GM19438 (cell line): Measurements from ENCODE around the gene UGT1A3.
"Not testable (repeated sequence)": the region's sequence is repeated elsewhere in the genome, so short reads cannot be mapped to it uniquely, and the experiment has no call there.

ENCODE experiments used
- ATAC-seq: cut with Tn5 transposase; IDR thresholded peaks from one replicate; pipeline ENCODE4 v1.9.1; 2021; ENCODE audit warnings: low read depth; ENCODE audit not compliant: unreplicated experiment

Gene UGT1A3

DNA sequence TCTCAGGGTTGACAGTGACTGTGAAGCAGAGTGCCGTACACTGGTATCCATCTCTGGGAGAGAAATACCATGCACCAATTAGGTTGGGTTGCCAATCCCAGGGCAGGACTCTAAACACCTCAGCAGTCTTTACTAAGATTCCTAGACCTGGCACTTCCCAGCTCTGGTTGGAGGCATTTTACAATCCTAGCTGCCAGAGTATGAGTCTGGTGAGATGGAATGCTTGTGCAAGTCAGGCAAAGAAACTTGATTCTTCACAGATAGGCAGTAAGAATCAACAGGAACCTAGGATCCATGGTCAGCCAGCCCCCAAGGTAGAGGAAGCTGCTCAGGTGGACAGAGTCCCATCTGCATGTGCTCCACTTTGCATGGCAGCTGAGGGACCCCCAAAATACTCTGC lies 22.1 kb upstream of the UGT1A3 start:
- ATAC-seq, result no peak

DNA sequence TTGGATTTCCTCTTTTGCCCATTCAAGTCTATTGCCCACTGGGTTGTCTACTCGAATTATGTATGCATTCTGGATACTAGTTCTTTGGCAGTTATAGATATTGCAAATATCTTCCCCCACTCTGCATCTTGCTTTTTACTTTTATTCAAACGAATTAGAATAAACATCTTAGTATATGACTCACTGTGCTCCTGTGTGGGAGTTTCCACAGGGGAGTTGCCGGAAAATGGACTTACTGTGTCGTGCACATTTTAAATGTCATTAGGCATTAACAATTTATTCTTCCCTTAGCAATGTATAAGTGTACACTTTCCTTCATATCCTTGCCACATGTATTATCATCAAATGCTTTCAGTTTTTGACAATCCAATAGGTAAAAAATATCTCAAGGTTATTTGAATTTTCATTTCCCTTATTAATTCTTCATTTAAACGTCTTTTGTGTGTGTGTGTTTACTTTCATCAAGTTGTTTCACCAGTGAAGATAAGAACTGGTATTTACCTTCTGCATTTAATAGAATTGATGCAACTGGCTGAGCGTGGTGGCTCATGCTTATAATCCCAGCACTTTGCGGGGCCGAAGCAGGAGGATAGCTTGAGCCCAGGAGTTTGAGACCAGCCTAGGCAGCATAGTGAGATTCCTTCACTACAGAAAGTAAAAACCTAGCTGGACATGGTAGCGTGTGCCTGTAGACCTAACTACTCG lies 20.8 kb upstream of the UGT1A3 start:
- ATAC-seq, result no peak

GRCh38 chr2:233708942-233709341 lies 19.9 kb upstream of the UGT1A3 start:
- no peak for ATAC-seq

DNA sequence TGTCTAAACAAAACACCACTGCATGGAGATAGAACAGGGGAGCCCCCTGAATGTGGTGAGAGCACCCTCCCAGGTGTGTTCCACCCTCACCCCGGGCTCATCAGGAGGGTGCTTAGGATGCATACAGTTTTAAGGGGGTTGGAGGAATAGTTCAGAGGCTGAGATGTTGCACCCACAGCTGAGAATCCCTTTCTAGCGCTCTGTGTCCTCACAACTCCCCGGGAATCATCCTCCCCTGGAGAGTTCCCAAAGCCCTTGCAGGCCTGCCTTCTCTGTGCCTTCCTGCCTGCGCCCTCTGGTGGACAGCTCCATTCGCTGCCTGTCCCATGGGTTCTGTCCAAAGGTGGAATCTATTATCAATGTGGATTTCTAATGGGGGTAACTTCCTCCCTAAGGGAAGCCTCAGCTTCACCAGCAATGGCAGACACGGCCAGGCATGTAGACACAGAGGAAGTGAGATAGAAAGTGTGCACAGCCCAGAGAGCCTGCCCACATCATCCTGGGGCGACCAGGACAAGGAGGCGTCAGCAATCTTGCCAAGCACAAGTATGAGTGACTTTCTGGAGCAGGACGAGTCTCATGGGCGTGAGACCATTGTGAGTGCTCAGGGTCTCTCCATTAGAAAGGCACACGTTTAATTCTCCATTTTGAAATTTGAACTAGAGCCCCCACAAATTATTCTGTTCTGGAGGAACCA lies 17.4 kb upstream of the UGT1A3 start:
- no peak for ATAC-seq

GRCh38 chr2:233712611-233713261 lies 16.1 kb upstream of the UGT1A3 start, which contains the start of gene UGT1A5:
Gene UGT1A5 (plus strand): TSS chr2:233712907. CDS start chr2:233712992, 85 bp downstream.
- ATAC-seq, result no peak

GRCh38 chr2:233713262-233713615 lies 15.6 kb upstream of the UGT1A3 start:
- no peak for ATAC-seq

GRCh38 chr2:233714121-233714520 lies 14.7 kb upstream of the UGT1A3 start:
- no peak for ATAC-seq

- ATAC-seq, result no peak
Measured at GRCh38 chr2:233718552-233718951, 10.3 kb upstream of the UGT1A3 start, which contains the start of gene UGT1A4. Gene UGT1A4 (plus strand): TSS chr2:233718736. CDS start chr2:233718821, 85 bp downstream.

DNA sequence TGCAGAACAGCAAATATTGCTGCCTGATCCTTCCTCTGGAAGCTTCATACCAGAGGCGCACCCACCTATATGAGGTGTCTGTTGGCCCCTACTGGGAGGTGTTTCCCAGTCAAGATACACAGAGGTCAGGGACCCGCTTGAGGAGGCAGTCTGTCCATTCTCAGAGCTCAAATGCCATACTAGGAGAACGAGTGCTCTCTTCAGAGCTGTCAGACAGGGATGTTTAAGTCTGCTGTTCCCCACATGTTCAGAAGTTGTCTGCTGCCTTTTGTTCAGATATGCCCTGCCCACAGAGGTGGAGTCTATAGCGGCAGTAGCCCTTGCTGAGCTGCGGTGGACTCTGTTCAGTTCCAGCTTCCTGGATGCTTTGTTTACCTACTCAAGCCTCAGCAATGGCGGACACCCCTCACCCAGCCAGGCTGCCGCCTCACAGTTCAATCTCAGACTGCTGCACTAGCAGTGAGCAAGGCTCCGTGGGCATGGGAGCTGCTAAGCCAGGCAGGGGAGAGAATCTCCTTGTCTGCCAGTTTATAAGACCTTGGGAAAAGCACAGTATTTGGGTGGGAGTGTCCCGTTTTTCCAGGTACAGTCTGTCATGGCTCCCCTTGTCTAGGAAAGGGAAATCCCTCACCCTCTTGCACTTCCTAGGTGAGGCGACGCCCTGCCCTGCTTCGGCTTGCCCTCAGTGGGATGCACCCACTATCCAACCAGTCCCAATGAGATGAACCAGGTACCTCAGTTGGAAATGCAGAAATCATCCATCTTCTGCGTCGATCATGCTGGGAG lies 8.2 kb downstream of the UGT1A3 start:
- ATAC-seq, result not testable (repeated sequence)

GRCh38 chr2:233740870-233741269 lies 12.0 kb downstream of the UGT1A3 start:
- no peak for ATAC-seq

GRCh38 chr2:233743464-233744259 lies 14.8 kb downstream of the UGT1A3 start:
- no peak for ATAC-seq

DNA sequence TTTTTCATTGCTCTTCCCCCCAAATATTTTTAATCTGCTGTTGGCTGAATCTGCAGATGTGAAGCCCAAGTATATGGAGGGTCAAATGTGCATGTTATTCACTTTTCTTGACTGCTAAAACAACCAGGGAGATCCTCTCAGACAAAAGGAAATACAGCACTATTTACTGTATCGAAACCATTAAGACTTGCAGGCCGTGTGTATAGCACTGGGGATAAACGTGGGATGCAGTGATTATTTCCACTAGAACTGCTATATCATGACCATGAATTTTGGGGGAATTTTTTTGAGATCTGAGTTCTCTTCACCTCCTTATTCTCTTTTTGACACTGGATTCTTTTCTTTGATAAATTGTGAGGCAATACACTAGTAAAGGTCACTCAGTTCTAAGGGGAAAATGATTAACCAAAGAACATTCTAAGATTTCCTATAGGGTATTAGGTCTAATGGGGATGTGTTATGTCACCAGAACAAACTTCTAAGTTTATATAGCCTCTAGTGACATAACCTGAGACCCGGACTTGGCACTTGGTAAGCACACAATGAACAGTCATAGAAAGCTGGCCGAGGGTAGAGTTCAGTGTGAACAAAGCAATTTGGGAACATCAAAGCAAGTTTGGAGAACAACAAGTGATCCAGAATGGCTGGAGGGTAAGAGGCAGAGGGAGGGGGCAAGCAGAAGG lies 16.4 kb downstream of the UGT1A3 start:
- ATAC-seq, result no peak

DNA sequence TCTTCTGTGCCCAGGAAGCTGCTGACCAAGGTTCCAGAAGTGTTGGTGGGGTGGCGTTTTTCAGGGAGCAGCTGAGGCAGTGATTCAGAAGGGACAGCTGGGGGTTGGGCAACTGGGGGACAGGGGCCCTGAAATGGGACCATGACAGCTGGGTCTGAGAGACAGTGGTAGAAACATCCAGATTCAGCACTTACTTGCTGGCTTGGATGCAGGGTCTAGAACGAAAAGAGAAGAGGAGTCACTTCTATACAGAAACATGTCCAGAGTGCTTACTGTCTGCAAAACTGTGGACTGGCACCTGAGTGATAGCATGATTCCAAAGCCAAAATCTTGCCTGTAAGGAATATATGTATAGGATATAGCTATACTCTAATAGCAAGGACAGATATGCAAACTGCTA lies 17.0 kb downstream of the UGT1A3 start:
- not testable (repeated sequence) for ATAC-seq

GRCh38 chr2:233746475-233747282 lies 17.8 kb downstream of the UGT1A3 start:
- no peak for ATAC-seq

GRCh38 chr2:233747283-233747544 lies 18.4 kb downstream of the UGT1A3 start:
- ATAC-seq, result no peak

GRCh38 chr2:233750689-233751088 lies 21.8 kb downstream of the UGT1A3 start:
- ATAC-seq, result not testable (repeated sequence)

DNA sequence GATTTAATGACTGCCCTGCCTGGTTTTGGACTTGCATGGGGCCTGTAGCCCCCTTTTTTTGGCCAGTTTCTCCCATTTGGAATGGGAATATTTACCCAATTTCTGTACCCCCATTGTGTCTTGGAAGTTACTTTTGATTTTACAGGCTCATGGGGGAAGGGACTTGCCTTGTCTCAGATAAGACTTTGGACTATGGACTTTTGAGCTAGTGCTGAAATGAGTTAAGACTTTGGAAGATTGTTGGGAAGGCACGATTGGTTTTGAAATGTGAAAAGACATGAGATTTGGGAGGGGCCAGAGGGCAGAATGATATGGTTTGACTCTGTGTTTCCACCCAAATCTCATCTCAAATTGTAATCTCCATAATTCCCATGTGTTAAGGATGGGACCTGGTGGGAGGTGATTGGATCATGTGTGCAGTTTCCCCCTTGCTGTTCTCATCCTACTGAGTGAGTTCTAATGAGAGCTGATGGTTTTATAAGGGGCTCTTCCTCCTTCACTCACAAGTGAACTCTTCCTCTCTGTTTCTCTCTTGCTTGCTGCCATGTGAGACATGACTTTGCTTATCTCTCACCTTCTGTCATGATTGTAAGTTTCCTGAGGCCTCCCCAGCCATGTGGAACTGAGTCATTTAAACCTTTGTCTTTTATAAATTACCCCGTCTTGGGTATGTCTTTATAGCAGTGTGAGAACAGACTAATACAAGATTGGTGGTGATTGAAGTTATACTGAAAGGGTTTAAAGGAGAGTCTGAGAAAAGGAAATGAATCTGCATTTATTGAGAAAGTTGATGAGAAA lies 22.6 kb downstream of the UGT1A3 start:
- not testable (repeated sequence) for ATAC-seq
